Ascending aorta (tissue), 2 donors: ENCODE data around the gene CATSPER3. TPM values are rescaled to one million over a fixed set of nuclear protein-coding genes. Genes with fewer than 3 reads are reported as not detected.

Source experiments
- DNase-seq, 2 donors: peaks; one replicate each; pipeline ENCODE4 v3.0.0-alpha.2; 2019; ENCODE audit warnings: low spot score in 2 of 2
- H3K27ac ChIP-seq, 2 donors: fragments of 200-600 bp; sonication (generic); one replicate each; pipeline ENCODE4 v1.5.1; 2016 to 2017; ENCODE audit warnings: mild to moderate bottlenecking in 1 of 2
- H3K27me3 ChIP-seq: fragments of 200-600 bp; sonication (generic); one replicate; pipeline ENCODE4 v1.5.1; 2017
- H3K36me3 ChIP-seq, 2 donors: fragments of 200-600 bp; sonication (generic); one replicate each; pipeline ENCODE4 v1.5.1; 2016
- H3K4me1 ChIP-seq, 2 donors: fragments of 200-600 bp; sonication (generic); one replicate each; pipeline ENCODE4 v1.5.1; 2016 to 2017; ENCODE audit warnings: mild to moderate bottlenecking in 1 of 2
- H3K4me3 ChIP-seq, 2 donors: fragments of 200-600 bp; sonication (generic); one replicate each; pipeline ENCODE4 v1.5.1; 2016 to 2017; ENCODE audit warnings: mild to moderate bottlenecking in 1 of 2
- H3K9me3 ChIP-seq, 2 donors: fragments of 200-600 bp; sonication (generic); one replicate each; pipeline ENCODE4 v1.5.1; 2016
- intact Hi-C: fragments of 100-400 bp; cut with DNase I; formaldehyde crosslinking; loops from one replicate; pipeline ENCODE4 v1.15.1; 2023
- total RNA-seq: library from RNA; depleted of rRNA; stranded (reverse); fragments of >200 nt; gene quantifications from one replicate; pipeline ENCODE4 v1.1.0, GENCODE V29; 2016
- TF ChIP-seq, protein P1 (sequence below), 3 experiments: fragments of 200-600 bp in 2 of 3; fragments of 450-650 bp in 1 of 3; sonication (generic) in 2 of 3; IDR thresholded peaks; one replicate each; pipeline ENCODE4 v1.5.1; 2016 to 2019; ENCODE audit warnings: antibody characterized with exemption in 3 of 3, mild to moderate bottlenecking in 1 of 3, moderate library complexity in 1 of 3

The CATSPER3 gene
- not detected for total RNA-seq

DNA sequence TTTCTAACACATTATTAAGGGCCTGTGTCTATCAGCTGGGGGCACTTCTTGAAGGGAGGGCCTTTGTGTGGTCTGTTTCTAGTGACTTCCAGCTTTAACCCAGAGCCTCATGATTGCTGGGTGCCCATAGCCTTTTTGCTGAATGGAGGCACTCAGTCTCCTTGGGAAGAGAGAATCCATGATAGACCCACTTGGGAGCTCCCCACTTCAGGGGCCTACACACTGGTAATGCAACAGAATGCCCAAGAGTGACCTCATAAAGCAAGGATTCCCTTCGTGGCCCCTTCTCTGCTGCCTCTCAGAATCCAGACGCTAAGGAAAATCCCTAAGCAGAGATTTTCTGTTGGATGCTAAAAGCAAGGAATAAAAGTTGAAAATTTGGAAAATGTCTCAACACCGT, at the start of gene CATSPER3:
Gene CATSPER3 (plus strand): TSS at position 301 of the 400 bp plus-strand sequence. CDS start 85 bp downstream, at position 386.
- no peaks in the 10 kb centered on the region for H3K4me1 ChIP-seq
- no peak within 1 kb of the TSS for H3K27ac ChIP-seq
- H3K4me3 ChIP-seq, result no peak within 1 kb of the TSS
- H3K9me3 ChIP-seq, result no peaks in the 10 kb centered on the region
- no peaks in the 10 kb centered on the region for H3K27me3 ChIP-seq
- TF ChIP-seq, protein P1, sequence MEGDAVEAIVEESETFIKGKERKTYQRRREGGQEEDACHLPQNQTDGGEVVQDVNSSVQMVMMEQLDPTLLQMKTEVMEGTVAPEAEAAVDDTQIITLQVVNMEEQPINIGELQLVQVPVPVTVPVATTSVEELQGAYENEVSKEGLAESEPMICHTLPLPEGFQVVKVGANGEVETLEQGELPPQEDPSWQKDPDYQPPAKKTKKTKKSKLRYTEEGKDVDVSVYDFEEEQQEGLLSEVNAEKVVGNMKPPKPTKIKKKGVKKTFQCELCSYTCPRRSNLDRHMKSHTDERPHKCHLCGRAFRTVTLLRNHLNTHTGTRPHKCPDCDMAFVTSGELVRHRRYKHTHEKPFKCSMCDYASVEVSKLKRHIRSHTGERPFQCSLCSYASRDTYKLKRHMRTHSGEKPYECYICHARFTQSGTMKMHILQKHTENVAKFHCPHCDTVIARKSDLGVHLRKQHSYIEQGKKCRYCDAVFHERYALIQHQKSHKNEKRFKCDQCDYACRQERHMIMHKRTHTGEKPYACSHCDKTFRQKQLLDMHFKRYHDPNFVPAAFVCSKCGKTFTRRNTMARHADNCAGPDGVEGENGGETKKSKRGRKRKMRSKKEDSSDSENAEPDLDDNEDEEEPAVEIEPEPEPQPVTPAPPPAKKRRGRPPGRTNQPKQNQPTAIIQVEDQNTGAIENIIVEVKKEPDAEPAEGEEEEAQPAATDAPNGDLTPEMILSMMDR (IDR thresholded peaks at IDR 0.05), result no peak
- peaks cover 7 to 13% of the 10 kb centered on the region in 2 donors for H3K36me3 ChIP-seq
- no peak for DNase-seq
- intact Hi-C loops, result no loop called here

- TF ChIP-seq, protein P1 (IDR thresholded peaks at IDR 0.05), result no peak
- H3K9me3 ChIP-seq, result no peaks in the 10 kb centered on the region
- H3K36me3 ChIP-seq, result peaks cover 20 to 40% of the 10 kb centered on the region in 2 donors
- intact Hi-C loops, result loop anchor here (10.0 kb wide), 1 partner anchor 416 kb away; no protein-coding TSS in a partner anchor
- H3K4me3 ChIP-seq, result no peak overlapping the region
- no peak overlapping the region for H3K27ac ChIP-seq
- no peaks in the 10 kb centered on the region for H3K27me3 ChIP-seq
- DNase-seq, result no peak
- no peaks in the 10 kb centered on the region for H3K4me1 ChIP-seq
These were observed 48.8 kb upstream of the CATSPER3 start for GRCh38 chr5:134918861-134919260.

GRCh38 chr5:134920848-134921575, 46.7 kb upstream of the CATSPER3 start:
- Histone ChIP-seq H3K4me1 (no peaks in the 10 kb centered on the region), H3K27me3 (no peaks in the 10 kb centered on the region), H3K9me3 (no peaks in the 10 kb centered on the region), H3K36me3 (peaks cover 9 to 22% of the 10 kb centered on the region in 2 donors), H3K4me3 (no peak overlapping the region), H3K27ac (no peak overlapping the region)
- TF ChIP-seq, protein P1 (IDR thresholded peaks at IDR 0.05), result no peak
- no peak for DNase-seq
- intact Hi-C loops, result no loop called here

DNA sequence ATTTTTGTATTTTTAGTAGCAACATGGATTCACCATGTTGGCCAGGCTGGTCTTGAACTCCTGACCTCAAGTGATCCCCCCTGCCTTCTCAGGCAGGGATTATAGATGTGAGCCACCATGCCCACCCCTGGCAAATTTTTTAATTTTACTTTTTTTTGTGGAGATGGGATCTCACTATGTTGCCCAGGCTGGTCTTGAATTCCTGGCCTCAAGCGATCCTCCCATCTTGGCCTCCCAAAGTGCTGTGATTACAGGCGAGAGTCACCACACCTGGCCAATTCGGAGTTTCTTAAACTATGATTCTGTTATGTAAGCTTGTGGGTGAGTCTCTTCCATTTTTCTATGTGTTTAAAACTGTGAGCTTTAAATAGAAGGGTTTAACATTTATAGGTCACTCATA, 35.2 kb upstream of the CATSPER3 start:
- Histone ChIP-seq H3K36me3 (peaks cover 7 to 8% of the 10 kb centered on the region in 2 donors), H3K9me3 (no peaks in the 10 kb centered on the region), H3K27ac (no peak overlapping the region), H3K4me3 (no peak overlapping the region), H3K27me3 (no peaks in the 10 kb centered on the region), H3K4me1 (no peaks in the 10 kb centered on the region)
- DNase-seq, result no peak
- TF ChIP-seq, protein P1 (IDR thresholded peaks at IDR 0.05), result no peak
- intact Hi-C loops, result no loop called here

DNA sequence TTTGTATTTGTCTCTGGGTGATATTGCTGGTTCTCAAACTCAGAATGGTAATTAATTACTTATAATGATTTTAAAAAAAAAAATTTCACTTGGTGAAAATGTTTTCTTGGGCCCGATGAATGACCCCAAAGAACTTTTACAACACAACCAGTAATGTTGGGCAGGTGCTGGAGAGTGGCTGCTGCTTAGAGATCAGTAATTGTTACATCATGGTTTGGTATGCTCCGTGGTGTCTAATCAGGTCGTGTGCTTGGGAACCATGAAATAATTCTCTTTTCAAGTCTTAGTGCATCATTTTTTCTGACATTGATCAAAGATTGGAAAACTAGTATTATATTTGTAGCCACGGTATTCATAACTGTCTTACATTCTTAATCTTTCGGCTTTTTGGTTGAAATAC, 33.5 kb upstream of the CATSPER3 start:
- no peak for DNase-seq
- H3K27ac ChIP-seq, result no peak overlapping the region
- H3K9me3 ChIP-seq, result no peaks in the 10 kb centered on the region
- H3K36me3 ChIP-seq, result peaks cover 7 to 8% of the 10 kb centered on the region in 2 donors
- intact Hi-C loops, result no loop called here
- H3K27me3 ChIP-seq, result no peaks in the 10 kb centered on the region
- TF ChIP-seq, protein P1 (IDR thresholded peaks at IDR 0.05), result no peak
- no peaks in the 10 kb centered on the region for H3K4me1 ChIP-seq
- H3K4me3 ChIP-seq, result no peak overlapping the region
